ENCODE results near the gene DENND1A.

Gene DENND1A

GRCh38 chr9:123552530-123552929 lies 377.4 kb downstream of the DENND1A start:
- no peak for DNase-seq

GRCh38 chr9:123551734-123552133 lies 378.2 kb downstream of the DENND1A start:
- DNase-seq = no peak

DNA sequence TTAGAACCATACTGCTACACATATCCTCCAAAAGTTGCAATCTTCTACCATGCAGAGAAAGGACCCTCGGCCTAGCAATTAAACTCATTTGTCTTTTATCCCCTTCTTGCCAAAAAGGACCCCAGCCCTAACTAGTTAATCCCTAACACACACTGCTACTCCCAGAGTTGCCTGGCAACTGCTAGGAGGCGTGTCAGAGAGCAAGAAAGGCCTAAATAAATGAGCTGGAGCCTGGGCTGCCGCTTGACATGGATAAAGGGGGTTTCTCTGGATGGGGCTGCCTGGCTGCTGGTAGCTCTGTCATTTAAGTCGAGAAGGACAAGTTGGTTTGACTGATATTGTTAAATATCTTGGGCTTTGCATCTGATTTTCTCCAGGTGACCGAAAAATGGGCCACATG lies 379.1 kb downstream of the DENND1A start:
- DNase-seq = no peak

DNA sequence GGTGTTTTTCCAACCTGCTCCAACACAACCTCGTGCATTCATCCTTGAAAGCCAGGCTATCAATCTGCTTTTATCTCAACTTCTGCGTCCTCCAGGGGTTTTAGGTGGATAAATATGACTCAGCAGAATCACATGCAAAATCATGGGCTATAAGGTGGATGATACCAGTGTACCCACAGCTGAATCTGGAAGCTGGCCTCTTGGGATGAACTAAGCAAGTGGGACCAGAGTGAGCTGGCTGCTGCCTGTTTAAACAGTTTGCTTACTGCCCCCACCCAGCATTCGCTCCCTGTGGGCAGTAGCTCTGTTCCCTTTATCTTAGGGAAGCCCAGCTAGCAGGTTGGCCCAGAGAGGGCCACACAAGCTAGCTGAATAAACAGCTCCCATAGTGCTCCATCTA lies 379.9 kb downstream of the DENND1A start:
- DNase-seq = peak; percentile 31 to 61 (median 39)

DNA sequence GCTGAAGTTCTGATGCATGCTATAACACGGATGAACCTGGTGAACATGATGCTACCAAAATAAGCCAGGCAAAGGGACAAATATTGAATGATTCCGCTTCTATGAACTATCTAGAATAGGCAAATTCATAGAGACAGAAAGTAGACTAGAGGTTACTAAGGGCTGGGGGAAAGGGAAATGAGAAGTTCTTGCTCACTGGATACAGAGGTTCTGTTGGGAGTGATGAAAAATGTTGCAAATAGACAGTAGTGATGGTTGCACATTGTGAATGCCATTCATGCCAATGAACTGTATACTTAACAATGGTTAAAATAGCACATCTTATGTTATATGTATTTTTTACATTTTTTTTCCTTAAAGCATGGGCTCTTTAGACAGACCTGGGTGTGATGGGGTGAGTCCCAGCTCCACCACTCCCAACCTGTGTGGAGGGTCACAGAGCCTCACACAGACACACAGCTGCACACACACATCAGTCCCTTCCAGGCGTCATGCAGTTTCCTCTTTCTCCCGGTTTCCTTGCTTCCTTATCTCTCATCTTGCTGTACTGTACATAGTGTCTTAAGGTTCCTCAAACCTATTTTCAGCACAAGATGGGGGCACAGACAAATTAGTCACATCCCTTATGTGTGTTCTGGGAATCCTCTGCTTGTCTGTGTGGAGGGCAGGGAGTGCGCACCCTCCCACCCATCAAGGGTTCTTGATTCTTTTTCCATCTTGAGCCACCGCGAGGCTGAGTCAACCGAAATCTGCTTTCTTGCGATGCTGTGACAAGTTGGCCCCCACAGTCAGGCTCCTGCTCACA lies 381.0 kb downstream of the DENND1A start:
- peak; percentile 94 to 97 (median 96) for DNase-seq

DNA sequence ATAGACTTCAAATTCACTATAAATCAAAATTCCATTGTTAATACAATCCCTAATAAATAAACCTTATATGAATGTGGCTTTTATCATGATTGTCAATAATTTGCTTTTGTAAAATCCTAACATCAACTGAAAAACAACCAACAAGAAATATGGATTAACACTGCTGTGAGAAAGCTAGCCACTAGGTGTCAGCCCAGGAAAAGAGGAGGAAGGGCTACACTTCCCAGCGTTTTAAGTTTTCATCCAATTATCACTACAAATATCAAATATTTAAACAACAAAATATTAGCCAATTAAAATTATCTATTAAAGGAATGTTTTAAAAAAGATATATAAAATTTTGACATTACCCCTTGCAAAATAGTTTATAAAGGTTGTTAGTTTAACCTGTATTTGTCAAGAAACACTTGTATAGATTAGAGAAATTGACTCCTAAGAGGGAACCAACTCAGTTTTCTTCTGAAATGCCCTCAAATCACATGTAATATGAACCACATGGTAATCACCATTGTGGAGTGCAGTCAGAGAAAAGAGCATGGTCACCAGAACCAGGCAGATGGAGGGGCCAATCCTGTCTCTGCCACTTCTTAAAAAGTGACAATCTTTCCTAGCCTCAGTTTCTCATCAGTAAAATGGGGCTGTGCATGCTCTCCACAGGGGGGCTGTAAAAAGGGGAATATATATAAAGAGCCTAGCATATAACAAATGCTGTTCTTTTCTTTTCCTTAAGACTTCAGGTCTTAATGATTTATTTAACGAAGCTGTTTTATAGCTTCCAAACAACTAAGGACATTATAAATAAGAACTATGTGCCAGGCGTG lies 385.7 kb downstream of the DENND1A start:
- DNase-seq = peak; percentile 59 to 70 (median 64)

- DNase-seq = no peak
Measured at GRCh38 chr9:123543492-123543891, 386.4 kb downstream of the DENND1A start.

GRCh38 chr9:123542435-123543225 lies 387.3 kb downstream of the DENND1A start:
- no peak for DNase-seq

DNA sequence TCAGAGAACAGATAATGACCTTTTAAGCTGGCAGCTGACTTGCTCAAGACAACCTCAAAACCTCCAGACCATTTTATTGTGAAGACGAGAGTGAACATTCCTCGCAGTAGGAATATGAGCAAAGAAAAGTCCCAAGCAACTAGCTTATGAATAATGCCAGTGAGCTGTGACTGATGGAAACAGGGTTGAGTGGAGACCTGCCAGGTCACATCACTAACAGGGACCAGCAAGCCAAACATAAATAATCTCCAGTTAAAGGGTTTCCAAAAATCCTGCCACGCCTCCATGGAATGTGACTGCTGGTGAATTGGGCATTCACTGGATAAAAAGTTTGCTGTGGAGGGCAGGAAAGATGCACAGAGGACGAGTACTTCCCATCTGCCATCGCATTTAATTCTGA lies 388.5 kb downstream of the DENND1A start:
- DNase-seq = no peak

DNA sequence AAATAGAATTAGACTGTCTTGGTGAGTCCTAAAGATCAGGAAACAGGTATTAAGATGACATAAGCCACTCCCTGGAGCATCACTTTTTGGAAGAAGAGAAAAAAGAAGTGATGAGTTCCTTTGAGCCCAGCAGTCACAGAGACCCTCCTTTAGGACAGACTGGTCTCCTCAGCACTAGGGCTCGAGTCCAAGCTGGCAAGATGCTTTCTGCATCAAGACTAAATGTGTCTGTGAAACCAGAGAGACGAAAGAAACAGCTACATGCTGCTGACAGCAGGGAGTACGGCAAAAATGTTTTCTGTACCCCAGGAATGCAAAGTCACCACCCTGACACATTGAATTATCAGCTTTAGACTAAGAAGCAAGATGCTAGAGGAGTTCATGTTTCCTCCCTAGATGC lies 389.5 kb downstream of the DENND1A start:
- DNase-seq = no peak

DNA sequence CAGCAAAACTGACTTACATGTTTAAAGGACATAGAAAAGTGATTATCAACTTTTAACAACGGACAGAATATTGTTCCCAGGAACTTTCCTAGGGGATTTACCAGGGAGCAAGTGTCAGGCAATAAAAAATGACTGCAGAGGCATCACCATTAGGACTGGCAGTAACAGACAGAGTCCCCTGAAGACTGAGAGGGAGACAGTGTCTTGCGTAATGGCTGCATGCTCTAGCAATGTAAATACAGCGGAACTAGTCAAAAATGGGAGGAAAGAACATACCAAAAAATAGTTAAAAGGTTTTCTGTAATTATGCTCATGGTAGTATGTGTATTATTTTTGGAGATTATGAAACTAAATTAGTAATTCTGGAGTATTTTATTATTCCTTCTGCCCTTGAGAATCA lies 392.1 kb downstream of the DENND1A start:
- no peak for DNase-seq

- no peak for DNase-seq
Measured at GRCh38 chr9:123536455-123536868, 393.5 kb downstream of the DENND1A start.

DNA sequence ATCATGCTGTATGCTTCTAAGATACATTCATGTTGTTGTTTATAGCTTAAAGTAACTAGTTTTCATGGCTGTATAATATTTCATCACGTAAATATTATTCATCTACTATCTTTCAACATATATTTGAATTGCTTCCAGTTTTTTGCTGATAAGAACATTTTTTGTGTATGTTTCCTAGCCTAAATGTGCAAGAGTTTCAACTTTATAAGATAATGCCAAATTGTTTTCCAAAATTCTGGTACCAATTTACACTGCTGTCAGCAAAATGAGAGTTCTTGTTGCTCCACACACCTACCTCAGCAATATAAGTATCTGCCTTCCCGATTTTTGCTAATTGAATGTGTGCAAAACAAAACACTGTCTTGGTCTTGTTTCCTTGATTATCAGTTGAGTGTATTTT lies 395.6 kb downstream of the DENND1A start:
- DNase-seq = no peak

GRCh38 chr9:123530244-123530643 lies 399.7 kb downstream of the DENND1A start:
- DNase-seq = no peak

DNA sequence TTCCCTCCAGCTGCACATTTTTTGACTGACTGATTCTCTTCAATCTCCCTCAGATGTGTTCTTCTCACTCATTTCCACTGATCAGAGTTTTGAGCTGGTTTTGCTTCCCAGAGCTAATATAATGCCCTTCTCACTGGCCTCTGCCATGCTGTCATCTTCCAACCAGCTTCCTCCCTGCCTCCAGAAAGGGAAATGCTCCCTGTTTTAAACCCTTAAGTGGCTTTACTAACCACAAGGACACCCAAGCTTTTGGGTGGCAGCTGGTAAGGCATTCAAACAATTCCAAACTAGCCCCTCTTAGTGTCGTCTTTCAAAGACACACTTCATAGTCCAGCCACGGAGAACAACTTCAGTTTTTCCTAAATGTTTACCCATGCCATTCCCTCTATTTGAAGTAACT lies 401.4 kb downstream of the DENND1A start:
- DNase-seq = peak; percentile 18 to 48 (median 47)

- DNase-seq = peak; percentile 47 to 69 (median 61)
Measured at GRCh38 chr9:123527981-123528380, 401.9 kb downstream of the DENND1A start.

- no peak for DNase-seq
Measured at GRCh38 chr9:123525957-123526356, 404.0 kb downstream of the DENND1A start.

DNA sequence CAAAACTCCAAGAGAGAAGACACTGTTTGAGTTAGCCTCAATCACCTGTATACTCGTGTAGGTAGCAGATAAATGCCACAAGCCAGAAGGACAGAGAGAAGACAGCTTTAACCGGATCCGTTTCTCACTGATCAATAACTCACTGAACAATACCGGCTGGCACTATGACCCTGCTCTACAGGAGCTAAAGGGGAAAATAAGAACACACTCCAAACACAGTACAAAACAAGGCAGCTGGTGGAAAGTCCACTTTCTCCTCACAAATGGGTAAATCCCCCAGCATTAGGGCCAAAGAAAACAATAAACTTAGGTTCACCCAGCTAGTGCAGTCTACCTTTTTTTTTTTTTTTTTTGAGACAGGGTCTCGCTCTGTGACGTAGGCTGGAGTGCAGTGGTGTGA lies 404.5 kb downstream of the DENND1A start:
- DNase-seq = no peak

- DNase-seq = no peak
Measured at GRCh38 chr9:123524866-123525265, 405.1 kb downstream of the DENND1A start.

DNA sequence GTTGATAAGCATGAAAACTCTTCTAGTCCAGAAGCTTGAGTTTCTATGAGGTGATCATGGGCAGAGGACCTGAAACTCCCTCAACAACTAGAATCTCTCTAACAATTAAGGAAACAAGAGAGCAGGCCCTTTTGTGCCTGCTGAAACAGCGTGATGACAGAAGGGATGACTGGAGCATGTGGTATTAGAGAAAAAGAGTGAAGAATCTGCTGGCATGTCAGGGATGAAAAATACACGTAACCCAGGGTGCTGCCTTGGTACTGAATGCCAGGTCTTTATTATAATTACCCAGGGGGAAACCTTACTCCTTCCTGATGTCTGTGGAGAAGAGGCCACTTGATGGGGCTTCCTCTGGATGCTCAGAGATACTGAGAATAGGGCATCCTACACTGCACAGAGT lies 406.1 kb downstream of the DENND1A start:
- no peak for DNase-seq

GRCh38 chr9:123523001-123523400 lies 406.9 kb downstream of the DENND1A start:
- no peak for DNase-seq

DNA sequence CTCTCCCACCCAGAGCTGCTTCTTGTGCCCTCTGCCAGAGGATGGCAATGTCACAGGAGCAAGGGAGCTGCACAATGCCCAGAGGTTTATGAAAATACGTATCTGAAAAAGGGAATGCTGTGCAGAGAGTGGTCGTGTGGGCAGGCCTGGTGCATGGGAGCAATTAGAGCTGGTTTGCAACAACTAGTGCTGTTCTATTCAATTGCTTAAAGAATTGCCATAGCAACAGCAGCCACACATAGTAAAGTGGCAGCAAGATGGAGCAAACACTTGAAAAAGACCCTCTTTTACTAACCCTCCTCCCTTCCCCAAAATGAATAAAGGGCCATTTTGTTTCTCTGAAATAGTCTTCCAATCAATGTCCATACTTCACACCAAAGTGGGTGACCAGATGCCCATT lies 407.7 kb downstream of the DENND1A start:
- DNase-seq = no peak

- DNase-seq = no peak
Measured at GRCh38 chr9:123518338-123518737, 411.6 kb downstream of the DENND1A start.

All from suppressor macrophage treated with lipopolysaccharide for 1 hour (primary cell).